Hepatocyte (in vitro differentiated cells): ENCODE measurements around the gene RNF208.

Source experiments
- EZH2 ChIP-seq: fragments of 200-600 bp; sonication (generic); IDR thresholded peaks from 2 replicates; pipeline ENCODE4 v1.6.1; 2016; ENCODE audit warnings: antibody characterized with exemption, mild to moderate bottlenecking, borderline replicate concordance
- EZH2phosphoT487 ChIP-seq: fragments of 200-600 bp; sonication (generic); IDR thresholded peaks from one replicate; pipeline ENCODE4 v1.6.1; 2018; ENCODE audit warnings: antibody characterized with exemption, mild to moderate bottlenecking, low read depth, moderate library complexity; ENCODE audit not compliant: unreplicated experiment, severe bottlenecking
- TF ChIP-seq, protein P1 (sequence below): fragments of 200-600 bp; sonication (generic); IDR thresholded peaks from 2 replicates; pipeline ENCODE4 v1.5.1; 2016; ENCODE audit warnings: antibody characterized with exemption, mild to moderate bottlenecking; ENCODE audit not compliant: poor library complexity

DNA sequence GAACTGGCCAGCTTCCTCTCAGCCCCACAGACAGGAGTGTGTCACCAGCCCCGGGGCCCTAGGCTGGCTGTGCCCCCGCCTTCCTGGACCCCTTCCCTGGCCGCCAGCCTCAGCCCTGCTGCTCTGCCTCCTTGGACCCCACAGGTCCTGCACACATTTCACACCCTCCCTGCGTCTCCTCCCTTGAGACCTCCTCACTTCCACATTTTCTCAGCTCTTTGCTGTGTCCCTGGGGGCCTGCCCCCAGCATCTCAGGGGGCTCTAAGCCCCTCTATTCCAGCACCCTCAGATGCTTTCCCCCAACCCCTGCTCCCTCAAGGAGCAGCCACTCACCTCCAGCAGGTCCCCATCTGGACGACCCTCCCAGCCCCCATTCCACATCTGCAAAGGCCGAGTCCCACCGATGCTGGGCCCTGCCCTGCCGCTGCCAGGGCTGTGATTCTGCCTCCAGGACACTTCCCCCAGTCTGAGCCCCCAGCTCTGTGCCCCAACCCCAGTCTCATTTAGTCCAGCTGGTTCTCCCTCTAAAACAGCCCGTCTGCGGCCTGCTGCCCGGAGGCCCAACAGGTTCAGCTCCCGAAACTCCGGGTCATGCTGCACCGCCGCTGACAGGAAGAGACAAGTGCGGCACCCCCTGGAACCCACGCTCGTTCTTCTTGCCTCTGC, 12.9 kb upstream of the RNF208 start:
- TF ChIP-seq, protein P1, sequence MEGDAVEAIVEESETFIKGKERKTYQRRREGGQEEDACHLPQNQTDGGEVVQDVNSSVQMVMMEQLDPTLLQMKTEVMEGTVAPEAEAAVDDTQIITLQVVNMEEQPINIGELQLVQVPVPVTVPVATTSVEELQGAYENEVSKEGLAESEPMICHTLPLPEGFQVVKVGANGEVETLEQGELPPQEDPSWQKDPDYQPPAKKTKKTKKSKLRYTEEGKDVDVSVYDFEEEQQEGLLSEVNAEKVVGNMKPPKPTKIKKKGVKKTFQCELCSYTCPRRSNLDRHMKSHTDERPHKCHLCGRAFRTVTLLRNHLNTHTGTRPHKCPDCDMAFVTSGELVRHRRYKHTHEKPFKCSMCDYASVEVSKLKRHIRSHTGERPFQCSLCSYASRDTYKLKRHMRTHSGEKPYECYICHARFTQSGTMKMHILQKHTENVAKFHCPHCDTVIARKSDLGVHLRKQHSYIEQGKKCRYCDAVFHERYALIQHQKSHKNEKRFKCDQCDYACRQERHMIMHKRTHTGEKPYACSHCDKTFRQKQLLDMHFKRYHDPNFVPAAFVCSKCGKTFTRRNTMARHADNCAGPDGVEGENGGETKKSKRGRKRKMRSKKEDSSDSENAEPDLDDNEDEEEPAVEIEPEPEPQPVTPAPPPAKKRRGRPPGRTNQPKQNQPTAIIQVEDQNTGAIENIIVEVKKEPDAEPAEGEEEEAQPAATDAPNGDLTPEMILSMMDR = no peak
- no peak for TF ChIP-seq EZH2
- TF ChIP-seq EZH2phosphoT487 = no peak
